ENCODE measurements around the gene SHQ1.
"Not testable (repeated sequence)": the region's sequence is repeated elsewhere in the genome, so short reads cannot be mapped to it uniquely, and the experiment has no call there.

SHQ1 gene

GRCh38 chr3:72710471-72710870 lies 137.8 kb downstream of the SHQ1 start:
- not testable (repeated sequence) for DNase-seq

DNA sequence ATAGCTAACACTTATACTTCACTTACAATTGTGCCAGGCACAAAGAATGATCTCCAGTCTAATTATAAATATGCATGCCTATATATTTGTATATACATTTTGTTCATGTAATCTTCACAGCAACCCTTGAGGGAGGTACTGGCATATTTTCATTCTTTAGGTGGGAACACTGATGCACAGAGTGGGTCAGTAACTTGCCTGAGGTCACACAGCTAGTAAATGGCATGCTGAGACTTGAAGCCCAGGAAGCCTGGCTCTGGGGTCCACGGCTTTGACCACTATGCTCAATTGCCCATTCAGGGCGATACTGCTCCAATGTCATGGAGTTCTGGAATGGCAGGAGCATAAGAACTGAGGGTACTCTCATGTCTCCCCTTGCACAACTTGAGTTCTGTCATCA lies 139.8 kb downstream of the SHQ1 start:
- DNase-seq, result no peak

DNA sequence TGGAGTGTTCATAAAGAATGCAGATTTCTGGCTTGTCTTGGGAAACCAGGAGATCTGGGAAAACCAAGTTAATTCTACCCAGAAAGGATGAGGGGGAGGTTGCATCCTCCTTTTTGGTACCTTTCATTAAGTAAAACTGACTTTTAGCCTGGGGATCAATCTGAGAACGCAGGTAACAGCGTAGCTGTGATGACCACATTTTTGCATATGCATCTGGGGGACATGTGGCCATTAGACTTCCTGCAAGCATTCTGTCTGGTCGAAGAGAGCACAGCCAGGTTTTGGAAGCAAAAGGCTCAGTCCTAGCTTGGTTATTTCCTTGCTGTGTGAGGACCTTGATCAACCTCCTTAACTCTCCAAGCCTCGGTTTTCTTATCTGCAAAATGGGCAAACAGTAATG lies 145.2 kb downstream of the SHQ1 start:
- no peak for DNase-seq

GRCh38 chr3:72702390-72702789 lies 145.9 kb downstream of the SHQ1 start:
- DNase-seq, result no peak

GRCh38 chr3:72700106-72700505 lies 148.1 kb downstream of the SHQ1 start:
- no peak for DNase-seq

DNA sequence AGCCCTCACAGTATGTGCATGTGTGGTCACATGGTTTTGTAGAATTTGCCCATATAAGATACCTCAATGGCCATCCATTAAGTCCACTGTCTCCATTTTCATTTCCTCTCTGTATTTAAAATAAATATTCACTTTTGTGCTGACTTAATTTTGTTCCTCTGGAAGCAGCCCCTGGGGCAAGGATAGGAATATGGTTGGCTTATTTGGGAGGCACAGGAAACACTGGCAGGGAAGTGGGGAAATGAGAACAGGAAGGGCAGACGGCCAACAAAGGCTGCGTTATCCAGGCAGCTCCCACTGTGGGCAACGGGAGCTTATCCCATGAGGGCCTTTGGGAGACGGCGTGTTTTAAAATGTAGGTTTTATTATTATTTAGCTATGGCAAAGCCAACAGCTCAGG lies 148.6 kb downstream of the SHQ1 start:
- no peak for DNase-seq
